NCI-H2029 (cell line): ENCODE measurements around the gene CFAP20DC.
"Not testable (repeated sequence)": the region's sequence is repeated elsewhere in the genome, so short reads cannot be mapped to it uniquely, and the experiment has no call there.

Source experiments
- DNase-seq: peaks from one replicate; lab custom pipeline; 2025; lab: John Stamatoyannopoulos, UW

The CFAP20DC gene

DNA sequence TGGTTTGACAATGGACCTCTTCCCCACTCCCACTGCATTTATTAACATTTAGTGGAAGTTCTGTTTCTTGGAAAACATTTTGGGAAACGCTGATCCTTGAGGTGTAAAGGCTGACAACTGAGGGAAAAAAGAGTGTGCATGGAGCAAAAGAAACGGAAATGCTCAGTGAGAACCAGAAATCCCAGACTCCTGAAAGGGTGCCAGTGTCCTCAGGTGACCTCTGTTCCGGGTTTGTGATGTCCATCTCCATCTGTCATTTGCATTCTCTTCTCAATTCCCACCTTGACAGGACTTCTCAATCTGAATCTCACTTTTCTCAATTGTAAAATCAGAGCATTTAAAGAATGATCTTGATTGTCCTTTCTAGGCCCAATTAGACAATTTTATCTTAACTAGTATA, 312.2 kb downstream of the CFAP20DC start:
- DNase-seq: no peak

DNA sequence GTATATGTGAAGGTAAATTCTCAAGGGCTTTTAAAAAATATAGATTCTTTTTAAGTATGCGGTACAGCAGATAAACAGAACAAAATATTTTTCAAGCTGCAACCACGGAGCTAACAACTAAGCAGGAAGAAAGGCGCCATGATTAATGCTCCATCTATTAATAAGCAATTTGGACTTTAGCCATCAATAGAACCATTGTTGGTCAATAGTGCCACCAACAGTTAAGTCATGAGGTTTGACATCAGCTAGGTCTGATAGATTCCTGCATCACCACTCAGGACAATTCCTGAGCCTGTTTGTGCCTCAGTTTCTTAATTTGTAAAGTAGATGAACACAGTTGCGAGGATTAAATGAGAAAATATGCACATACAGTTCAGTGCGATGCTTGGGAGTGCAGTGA, 318.2 kb downstream of the CFAP20DC start:
- DNase-seq: no peak

DNA sequence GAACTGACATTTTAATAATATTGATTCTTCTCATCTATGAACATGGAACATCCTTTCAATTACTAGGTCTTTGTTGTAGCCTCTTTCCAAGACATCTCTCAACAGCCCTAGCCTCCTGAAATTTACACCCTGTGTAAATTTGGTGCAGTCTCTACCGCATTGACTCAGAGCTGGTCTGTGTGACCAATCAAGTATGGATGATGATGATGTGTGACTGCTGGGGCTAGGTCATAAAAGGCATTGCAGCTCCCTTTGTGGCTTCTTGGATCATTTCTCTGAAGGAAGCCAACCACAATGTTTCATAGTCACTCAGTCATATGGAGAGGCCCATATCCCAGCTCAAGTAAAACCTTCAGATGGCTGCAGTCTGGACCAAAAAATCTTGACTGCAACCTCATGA, 321.1 kb downstream of the CFAP20DC start:
- no peak for DNase-seq

DNA sequence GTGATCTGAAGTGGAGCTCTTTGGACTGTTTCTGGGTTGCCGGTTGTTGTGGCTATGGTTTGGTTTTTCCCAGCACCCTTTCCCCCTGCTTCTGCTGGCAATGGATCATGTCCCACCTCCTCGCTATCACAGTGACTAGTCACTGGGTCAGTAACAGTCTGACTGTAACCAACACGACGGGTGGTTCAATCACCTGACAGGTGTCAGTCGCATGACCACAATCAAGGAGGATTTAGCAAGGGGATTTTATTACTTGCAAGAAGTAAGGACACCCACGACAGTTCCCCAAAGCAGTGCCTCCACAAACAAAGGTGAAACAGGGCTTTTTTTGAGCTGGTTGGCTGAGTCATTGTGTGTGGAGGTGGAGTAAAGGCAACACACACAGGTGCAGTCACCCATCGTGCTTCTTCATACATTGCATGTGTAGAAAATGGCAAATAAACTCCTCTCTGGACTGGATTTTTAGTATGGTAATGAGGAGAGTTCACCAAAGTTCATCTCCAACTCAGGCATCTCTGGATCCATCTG, 324.4 kb downstream of the CFAP20DC start:
- no peak for DNase-seq

DNA sequence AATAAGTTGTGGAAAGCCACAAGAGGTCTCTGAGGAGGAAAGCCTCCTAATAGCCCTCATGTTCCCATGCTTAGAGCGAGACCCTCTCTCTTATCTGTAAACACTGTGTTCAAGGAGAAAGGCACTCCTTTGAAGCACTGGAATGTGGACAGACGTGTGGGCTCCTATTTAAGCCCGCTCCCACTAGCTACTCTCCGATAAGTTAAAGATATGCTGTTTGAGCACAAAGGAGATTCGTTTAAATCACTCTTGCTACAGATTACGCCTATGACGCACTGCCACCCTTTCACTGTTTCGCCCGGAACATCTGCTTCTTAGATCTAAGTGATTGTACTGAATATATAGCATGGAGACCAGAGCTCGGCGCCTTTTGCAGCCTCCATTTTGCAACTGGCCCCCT, 325.5 kb downstream of the CFAP20DC start:
- DNase-seq: no peak

DNA sequence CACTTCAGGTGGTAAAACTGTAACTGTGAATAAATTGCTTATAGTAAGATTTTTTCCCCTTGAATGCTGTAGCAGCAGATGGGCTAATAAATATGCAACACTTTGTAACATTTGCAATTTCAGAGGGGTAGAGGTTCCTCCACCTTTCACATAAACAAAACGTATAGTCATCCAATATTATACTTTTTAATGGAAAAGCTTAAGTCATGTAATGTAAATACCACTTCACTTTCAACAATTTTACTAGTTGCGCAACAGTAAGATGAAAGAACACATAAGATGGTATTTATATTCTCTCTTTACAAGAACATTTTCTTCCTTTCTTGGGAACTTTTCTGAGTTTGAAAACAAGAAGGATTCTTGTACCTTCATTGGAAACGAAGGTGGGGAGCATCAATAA, 326.7 kb downstream of the CFAP20DC start:
- DNase-seq: no peak

DNA sequence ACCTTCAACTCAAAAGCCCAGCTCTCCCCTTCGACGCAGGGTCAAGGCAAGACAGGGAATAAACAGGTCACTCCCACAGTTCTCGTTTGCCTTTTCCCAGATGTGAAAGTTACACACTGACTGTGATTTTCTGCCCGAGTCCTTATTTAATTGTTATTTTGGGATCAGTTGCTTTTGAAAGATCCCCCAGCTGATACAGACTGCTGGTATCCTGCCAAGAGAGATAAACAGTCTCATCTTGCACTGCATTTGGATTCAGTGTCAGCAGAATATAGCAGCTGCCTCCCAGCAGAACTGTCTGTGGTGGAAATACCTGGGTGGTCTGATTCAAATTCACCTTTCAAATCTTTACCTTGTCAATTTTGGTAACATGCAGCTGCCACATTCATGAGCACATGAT, 327.3 kb downstream of the CFAP20DC start:
- peak; percentile 4 for DNase-seq

DNA sequence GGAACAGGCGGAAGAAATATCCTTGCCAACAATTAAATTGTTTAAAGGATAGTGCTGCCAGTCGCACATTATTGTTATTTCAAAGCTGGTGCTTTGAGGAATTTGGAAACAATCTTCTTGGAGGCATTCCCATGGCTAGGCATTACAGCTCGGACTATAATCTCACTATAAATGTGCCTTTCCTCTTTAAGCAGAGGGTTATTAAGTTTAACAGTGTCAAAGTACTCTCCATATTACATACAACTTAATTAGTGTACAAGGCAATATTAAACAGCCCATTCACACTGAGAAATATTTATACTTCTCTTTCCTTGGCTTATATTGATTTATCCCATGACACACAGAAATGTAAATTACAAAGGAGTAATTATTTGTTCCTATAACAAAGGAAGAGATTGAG, 329.3 kb downstream of the CFAP20DC start:
- no peak for DNase-seq

DNA sequence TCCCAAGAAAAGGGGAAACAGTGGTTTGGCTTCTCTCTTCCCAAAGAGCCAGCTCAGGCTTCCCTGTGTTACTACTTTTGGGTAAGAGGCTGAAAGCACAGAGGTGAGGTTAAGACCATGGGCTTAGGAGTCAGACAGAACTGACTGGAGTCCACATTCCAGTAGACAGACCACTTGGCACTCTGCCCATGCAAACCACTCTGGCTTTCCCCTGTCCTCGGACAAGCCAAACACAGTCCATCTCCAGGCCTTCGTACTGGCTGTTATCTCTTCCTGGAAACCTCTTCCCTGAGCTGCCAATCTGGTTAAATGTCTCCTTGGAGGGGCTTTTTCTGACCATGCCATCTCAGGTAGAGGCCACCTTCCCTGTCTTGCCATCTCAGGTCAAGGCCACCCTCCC, 330.1 kb downstream of the CFAP20DC start:
- no peak for DNase-seq

DNA sequence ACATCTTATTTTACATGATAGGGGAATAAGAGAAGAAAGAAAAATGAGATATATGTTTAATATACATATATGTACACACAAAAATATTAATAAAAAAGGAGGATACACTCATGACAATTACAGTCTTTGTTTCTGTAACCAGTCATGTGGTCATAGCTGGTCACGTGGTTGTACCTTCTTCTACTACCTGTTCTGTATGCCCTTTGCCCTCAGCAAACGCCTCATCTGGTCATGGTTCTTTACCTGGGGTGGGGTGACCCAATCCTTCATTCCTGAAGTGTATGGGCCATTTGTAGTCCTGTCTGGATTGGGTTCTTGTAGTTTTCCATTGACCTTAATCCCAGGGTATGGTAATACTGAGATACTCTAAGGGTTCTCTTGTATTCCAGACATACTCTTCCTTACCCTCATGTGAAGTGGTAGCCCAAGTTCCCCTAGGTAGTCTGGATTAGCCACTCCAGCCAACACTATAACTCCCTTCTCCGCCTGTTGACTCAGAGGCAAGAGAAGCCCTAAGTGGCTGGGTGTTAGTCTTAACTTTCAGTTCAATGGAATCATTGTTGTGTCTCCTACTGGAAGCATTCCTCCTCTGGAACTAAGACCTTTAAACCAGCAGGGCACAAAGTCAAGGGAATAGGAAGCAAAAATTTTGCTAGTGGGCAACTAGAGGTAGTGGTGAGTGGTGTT, 336.0 kb downstream of the CFAP20DC start:
- DNase-seq: no peak

DNA sequence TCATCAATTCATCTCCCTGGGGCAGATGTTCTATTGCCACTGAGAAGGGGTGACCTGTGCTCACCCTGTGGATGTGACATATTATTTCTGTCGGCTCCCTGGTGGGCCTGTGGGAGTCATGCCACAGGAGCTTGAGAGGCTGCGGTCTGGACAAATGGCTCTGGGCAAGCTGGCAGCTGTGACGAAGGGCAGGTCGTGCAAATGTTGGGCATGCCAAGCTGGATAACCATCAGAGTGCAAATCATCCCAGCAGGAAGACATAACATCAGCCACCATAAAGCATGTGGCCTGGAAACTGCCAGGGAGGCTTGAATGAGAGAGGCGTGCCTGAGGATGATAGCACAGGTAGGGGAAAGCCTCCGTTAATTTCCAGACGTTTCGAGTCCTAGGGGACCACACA, 338.0 kb downstream of the CFAP20DC start:
- DNase-seq: no peak

DNA sequence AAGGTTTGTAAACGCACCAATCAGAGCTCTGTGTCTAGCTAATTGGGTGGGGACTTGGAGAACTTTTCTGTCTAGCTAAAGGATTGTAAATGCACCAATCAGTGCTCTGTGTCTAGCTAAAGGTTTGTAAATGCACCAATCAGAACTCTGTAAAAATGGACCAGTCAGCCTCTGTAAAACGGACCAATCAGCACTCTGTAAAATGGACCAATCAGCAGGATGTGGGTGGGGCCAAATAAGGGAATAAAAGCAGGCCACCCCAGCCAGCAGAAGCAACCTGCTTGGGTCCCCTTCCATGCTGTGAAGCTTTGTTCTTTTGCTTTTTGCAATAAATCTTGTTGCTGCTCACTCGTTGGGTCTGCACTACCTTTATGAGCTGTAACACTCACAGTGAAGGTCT, 340.8 kb downstream of the CFAP20DC start:
- DNase-seq: not testable (repeated sequence)

DNA sequence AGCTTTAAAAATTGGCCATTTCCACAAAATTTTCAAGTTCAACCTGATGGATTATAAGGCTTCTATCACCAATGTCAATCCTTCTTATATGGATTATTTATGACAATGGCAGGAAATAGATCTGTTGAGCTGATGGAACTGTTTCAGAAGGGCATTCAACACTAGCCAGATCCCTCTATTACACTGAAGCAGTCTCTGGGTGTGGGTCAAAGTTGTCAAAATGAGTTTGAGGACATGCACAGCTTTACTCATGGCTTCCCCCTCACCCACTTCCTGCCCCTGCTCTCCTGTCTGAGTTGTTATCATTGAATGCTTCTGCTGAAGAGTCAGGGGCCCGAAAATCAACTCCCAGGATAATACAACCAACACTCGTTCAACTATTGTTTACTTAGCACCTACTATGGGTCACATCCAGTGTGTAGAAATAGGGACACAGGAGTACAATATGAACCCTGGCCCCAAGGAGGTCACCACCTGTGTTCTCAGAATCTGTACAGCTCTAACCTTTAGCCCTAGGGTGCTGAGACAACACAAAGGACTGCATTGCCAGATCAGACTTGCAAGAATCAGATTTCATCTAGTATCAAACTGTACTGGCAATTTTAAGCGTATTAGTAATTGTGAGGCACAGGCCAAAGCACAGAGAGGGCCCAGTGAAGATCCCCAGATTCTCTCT, 341.6 kb downstream of the CFAP20DC start:
- no peak for DNase-seq

DNA sequence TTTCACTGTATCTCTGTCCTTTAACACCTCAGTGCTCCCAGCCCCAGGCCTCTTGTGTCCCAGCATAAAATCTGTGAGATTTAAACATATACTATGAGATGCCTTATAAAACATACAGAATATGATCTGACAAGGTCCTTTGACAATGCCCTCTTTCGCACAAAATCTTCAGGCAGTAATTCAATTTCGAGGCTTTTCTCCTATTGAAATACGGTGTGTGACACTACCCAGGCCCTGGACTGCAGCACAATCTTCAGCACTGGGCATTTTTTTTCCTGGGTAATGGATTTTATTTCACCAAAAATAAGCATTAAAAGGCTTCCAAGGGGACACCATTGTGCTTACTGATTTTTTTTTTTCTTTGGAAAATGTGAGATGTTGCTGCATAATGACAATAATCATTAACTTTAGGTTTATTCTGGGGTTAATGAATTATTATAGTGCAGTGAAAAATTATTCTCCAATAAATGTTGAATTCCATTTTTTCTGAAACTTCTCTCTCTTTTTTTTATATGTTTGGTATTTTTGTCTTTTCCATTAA, 342.4 kb downstream of the CFAP20DC start:
- no peak for DNase-seq

DNA sequence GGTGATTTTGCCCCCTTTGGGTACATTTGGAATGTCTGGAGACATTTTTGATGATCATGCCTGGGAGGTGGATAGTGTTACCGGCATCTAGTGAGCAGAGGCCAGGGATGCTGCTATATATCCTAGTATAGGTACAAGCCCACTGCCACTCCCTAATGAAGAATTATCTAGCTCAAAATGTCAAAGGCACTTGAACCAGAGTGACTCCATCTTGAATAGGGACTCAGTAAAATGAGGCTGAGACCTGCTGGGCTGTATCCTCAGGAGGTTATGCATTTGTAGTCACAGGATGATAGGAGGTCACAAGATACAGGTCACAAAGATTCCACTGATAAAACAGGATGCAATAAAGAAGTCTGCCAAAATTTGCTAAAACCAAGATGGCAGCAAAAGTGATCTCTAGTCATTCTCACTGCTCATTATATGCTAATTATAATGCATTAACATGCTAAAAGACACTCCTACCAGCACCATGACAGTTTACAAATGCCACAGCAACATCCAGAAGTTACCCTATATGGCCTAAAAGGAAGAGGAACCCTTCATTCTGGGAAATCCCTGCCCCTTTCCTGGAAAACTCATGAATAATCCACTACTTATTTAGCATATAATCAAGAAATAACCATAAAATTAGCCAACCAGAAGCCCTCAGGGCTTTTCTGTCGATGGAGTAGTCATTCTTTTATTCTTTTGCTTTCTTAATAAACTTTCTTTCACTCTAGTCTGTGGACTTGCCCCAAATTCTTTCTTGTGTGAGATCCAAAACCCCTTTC, 343.2 kb downstream of the CFAP20DC start:
- no peak for DNase-seq

DNA sequence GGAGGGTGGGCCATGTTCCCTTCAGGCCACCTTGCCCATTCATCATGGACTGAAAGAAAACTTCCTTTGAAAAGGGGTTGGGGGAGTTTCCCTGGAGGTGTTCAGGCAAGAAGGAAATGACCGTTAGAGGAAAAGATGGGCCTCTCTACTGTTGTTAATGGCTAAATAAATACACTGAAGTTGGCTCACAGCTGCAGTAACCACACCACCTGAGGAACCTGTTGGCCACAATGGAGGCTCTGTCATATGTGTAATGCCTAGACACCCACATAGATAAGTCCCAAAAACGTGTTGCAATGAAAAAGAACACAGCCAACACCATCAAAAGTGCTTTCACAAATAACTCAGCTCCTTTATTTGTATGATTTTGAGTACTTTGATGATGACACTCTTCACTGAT, 345.1 kb downstream of the CFAP20DC start:
- no peak for DNase-seq

DNA sequence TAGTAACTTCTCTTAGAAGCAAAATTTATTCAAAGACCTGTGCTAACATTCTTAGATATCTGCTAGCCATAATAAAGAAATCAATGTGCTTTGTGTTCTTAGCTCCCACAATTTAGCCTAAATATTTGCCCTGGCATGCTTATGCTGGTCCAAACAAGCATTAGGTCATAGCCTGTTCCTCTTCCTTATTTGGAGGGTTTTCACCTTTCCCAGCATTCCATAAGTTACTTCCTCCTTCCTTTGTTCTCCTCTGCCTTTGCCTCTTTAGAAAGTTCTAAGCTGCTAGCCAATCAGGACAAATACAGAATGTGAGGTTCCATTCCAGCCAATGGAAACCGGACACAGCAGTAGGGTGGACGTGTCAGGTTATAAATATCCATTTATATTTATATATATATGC, 345.5 kb downstream of the CFAP20DC start:
- DNase-seq: not testable (repeated sequence)

DNA sequence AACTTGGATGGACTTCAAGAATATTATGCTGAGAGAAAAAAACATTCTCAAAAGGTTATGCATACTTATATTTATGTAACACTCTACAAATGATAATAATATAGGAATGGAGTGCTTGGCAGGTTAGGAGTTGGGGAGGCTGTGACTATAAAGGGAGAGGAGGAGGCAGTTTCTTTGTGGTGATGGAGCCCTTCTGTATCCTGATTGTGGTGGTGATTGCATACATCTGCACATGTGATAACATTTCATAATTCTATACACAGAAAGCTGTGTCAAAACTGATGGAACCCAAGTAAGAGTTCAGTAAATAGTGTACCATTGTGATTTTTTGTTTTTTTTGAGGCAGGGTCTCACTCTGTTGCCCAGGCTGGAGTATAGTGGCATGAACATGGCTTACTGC, 351.6 kb downstream of the CFAP20DC start:
- no peak for DNase-seq

DNA sequence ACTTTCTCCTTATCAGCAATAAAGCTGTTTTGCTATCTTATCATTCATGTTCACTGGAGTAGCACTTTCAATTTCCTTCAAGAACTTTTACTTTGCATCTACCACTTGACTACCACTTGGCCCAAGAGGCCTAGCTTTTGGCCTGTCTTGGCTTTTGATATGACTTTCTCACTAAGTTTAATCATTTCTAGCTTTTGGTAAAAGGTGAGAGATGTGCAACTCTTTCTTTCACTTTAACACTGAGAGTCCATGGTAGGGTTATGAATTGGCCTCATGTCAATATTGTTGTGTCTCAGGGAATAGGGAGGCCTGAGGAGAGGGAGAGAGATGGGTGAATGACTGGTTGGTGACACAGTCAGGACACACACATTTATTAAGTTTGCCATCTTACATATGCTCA, 352.3 kb downstream of the CFAP20DC start:
- no peak for DNase-seq

DNA sequence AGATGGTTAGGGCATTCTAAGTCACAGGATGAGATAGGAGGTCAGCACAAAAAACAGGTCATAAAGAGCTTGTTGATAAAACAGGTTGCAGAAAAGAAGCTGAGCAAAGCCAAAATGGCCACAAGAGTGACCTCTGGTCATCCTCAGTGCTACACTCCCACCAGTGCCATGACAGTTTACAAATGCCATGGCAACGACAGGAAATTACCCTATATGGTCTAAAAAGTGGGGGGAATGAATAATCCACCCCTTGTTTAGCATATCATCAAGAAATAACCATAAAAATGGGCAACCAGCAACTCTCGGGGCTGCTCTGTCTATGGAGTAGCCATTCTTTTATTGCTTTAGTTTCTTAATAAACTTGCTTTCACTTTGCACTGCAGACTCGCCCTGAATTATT, 353.0 kb downstream of the CFAP20DC start:
- DNase-seq: not testable (repeated sequence)

DNA sequence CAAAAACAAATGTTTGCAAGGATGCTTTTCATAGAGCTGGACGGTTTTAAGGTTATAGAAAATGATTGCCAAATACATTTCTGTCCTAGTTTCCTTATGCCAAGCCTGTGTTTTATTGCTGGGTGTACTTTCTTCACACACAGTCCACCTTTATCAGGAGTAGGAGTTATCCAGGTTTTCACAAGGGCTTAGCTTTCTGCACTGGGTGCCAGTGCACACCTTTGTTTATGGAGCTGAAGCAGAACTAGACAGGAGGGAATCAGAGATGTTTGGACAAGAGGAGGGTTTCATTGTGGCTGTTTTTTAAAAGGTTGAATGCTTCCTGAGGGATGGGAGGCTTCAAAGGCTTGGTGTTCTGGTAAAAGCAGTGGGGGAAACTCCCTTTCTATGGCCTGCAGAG, 353.7 kb downstream of the CFAP20DC start:
- DNase-seq: no peak

DNA sequence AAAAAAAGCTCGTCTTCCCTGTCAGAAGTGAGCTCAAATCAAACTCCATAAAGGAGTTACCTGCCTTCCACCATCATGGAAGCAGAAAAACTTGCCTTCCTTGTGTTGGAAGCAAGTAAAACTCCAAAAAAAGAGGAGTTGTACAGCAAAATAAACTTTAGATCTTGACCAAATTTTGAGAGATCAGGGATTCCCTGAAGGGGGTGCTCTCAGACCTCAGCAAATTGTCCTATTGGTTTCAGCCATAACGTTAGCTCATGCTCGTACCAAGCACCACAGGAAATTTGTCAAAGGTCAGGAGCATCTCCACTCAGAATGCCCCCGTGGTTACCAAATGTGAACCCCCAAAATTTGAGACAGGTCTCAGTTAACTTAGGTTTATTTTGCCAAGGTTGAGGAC, 354.5 kb downstream of the CFAP20DC start:
- DNase-seq: not testable (repeated sequence)
